Measurements from ENCODE around the gene MKNK1. TPM values are rescaled to one million over a fixed set of nuclear protein-coding genes. Genes with fewer than 3 reads are reported as not detected.
A peak's percentile ranks its signal among the peaks of the same experiment; 100 is the strongest.
"Not testable (repeated sequence)": the region's sequence is repeated elsewhere in the genome, so short reads cannot be mapped to it uniquely, and the experiment has no call there.

The MKNK1 gene
- total RNA-seq (10 to 100 TPM; 27.9 to 32.4 TPM), polyA plus RNA-seq (39.0 TPM)

DNA sequence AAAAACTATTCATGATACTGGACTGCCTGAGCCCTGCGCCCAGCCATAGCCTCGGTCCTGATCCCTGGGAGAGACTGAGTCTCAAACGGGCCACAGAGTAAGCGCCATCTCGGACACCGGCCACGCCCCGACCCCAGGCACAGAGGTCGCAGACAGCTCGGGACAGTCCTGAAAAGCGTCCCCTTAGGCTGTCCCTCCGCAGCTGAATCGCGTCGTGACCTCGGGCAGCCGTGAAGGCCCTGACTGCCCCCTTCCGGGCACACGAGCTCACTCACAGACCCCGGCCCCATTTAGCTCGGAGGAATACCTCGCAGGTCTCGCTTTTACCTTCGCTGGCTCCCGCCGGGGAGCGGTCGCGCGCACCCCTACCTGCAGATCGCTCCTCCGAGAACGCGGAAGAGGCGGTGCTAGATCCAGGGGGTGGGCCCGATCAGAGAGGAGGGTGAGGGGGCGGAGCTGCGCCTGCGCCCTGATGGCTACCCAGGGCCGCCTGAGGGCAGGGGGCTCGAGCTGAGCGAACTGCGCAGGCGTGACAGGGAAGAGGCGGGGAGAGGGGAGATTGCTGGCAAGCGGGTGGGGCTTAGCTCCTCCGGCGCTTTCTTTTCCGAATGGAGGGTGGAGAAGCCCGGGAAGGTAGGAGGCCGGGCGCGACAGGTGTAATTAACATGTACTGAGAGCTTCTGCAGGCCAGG is at the start of gene MKNK1:
Gene MKNK1, minus strand, starts transcription at position 411 of the 692 bp plus-strand sequence. CDS start 20,941 bp downstream, outside the sequence.
- Histone ChIP-seq H3K36me3 (ENCODE audit: insufficient read depth, low read length) (peaks cover 10% of the 10 kb centered on the region), H3K27ac (ENCODE audit: low read depth, low read length) (peak within 1 kb of the TSS; percentile 84), H3K27me3 (ENCODE audit: insufficient read depth, low read length, poor library complexity, severe bottlenecking) (no peaks in the 10 kb centered on the region), H3K4me1 (ENCODE audit: insufficient read depth, low read length) (peaks cover 38% of the 10 kb centered on the region), H3K4me3 (ENCODE audit: low read length) (peak within 1 kb of the TSS; percentile 95), H3K9me3 (ENCODE audit: low read length) (no peaks in the 10 kb centered on the region)
- ChIA-PET CTCF (interaction anchor here (1.0 to 2.5 kb wide), 11 partner anchors 8 to 121 kb away, joined by 3 to 8 read pairs (median 4); partner anchors contain the start of genes ATPAF1 and MOB3C), POLR2A (interaction anchor here (0.5 to 3.3 kb wide), 6 partner anchors 10 to 301 kb away, joined by 3 to 42 read pairs (median 5); partner anchors contain the start of genes ATPAF1 and MOB3C)
- Mint-ChIP-seq H3K27me3 (no peaks in the 10 kb centered on the region), H3K36me3 (peaks cover 0 to 28% (median 14%) of the 10 kb centered on the region in 3 donors), H3K4me3 (peak within 1 kb of the TSS; percentile 90 to 98 (median 92)), H3K4me1 (peaks cover 64 to 77% (median 75%) of the 10 kb centered on the region in 3 donors), H3K9me3 (no peaks in the 10 kb centered on the region), H3K27ac (peak within 1 kb of the TSS; percentile 86 to 98 (median 93))
- DNase-seq: peak; percentile 98 to 99 (median 99)

DNA sequence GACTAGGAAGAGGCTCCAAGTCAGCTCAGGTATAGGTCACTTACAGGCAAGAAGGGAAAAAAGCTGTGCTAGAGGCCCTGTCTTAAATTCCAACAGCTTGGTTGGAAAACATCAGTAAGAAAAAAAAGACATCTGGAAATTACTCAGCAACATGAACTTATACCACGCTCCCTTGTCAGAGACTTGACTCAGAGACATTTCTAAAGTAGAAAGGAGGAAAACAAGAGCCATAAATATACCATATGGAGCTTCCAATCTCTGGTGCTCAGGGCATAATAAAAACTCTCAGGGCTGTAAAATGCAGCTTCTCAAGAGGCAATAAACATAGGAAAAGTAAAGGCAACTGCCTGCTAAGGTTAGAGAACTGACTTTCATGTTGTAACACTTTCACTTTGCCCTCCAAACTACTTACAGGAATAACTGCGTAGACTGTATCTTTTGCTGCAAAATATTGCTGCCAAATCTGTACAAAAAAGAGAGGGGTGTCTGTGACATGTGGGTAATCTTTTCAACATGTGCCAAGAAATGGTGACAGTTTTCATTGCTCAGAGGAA is 49.4 kb upstream of the MKNK1 start:
- H3K36me3 Mint-ChIP-seq: peaks cover 49 to 85% (median 52%) of the 10 kb centered on the region in 3 donors
- POLR2A ChIA-PET: interaction anchor here (0.7 kb wide), 1 partner anchor 21 kb away, joined by 4 read pairs; no protein-coding TSS in a partner anchor

DNA sequence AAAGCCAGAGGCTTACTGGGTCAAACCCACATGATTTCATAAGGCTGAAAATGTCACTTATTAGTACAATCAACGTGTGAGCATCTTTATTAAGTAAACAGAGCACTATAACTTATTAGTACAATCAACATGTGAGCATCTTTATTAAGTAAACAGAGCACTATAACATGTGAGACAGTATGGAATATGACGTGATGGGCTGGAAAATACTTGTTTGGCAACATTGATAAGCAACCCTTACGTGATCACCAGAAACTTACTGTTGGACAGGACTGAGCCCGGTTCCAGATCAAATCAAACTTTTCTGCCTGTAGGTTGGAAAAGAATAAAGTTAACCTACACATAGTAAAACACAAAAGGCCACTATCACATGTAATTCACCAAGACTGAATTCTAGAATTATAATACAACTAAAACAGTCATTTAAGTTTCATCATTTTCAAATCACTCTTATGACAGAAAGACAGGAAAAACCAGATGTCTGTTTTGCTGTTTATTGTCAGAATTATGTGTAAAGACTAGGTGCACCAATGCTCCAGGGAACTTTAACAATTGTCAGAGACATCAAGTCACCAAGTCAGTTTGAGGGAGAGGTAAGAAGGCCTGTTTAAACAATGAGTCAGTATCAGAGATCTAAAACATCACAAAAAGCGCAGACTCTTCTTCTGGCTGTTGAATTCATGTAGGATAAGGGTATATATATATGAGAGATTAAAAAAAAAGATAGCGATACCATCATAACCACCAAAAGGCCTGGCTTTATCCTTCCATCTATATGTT is 48.4 kb upstream of the MKNK1 start:
- H3K27me3 ChIP-seq (ENCODE audit: insufficient read depth, low read length, poor library complexity, severe bottlenecking): no peaks in the 10 kb centered on the region
- Mint-ChIP-seq H3K9me3 (peaks cover 0 to 2% (median 2%) of the 10 kb centered on the region in 5 donors), H3K27ac (peak overlapping the region in 3 of 8 donors; percentile 12 to 71 (median 57)), H3K36me3 (peaks cover 47 to 80% (median 52%) of the 10 kb centered on the region in 3 donors), H3K4me3 (no peak overlapping the region), H3K27me3 (no peaks in the 10 kb centered on the region), H3K4me1 (peaks cover 0 to 4% (median 3%) of the 10 kb centered on the region in 3 donors)
- no peaks in the 10 kb centered on the region for H3K9me3 ChIP-seq (ENCODE audit: low read length)
- CTCF ChIA-PET: no interaction called here
- H3K27ac ChIP-seq (ENCODE audit: low read depth, low read length): no peak overlapping the region
- POLR2A ChIA-PET: no interaction called here
- DNase-seq: no peak
- H3K4me3 ChIP-seq (ENCODE audit: low read length): no peak overlapping the region
- no peaks in the 10 kb centered on the region for H3K4me1 ChIP-seq (ENCODE audit: insufficient read depth, low read length)
- peaks cover 21% of the 10 kb centered on the region for H3K36me3 ChIP-seq (ENCODE audit: insufficient read depth, low read length)

More for the DNA sequence above, 49.4 kb upstream of the MKNK1 start:
- peaks cover 0 to 4% (median 3%) of the 10 kb centered on the region in 3 donors for H3K4me1 Mint-ChIP-seq
- H3K27me3 ChIP-seq (ENCODE audit: insufficient read depth, low read length, poor library complexity, severe bottlenecking): no peaks in the 10 kb centered on the region
- peaks cover 21% of the 10 kb centered on the region for H3K36me3 ChIP-seq (ENCODE audit: insufficient read depth, low read length)
- no peak overlapping the region for H3K4me3 Mint-ChIP-seq
- no peaks in the 10 kb centered on the region for H3K9me3 ChIP-seq (ENCODE audit: low read length)
- no peak for DNase-seq
- H3K27ac ChIP-seq (ENCODE audit: low read depth, low read length): no peak overlapping the region
- H3K27me3 Mint-ChIP-seq: no peaks in the 10 kb centered on the region
- CTCF ChIA-PET: no interaction called here
- no peak overlapping the region for H3K4me3 ChIP-seq (ENCODE audit: low read length)
- H3K9me3 Mint-ChIP-seq: peaks cover 0 to 2% (median 2%) of the 10 kb centered on the region in 5 donors
- no peaks in the 10 kb centered on the region for H3K4me1 ChIP-seq (ENCODE audit: insufficient read depth, low read length)
- peak overlapping the region in 1 of 8 donors; percentile 12 for H3K27ac Mint-ChIP-seq

DNA sequence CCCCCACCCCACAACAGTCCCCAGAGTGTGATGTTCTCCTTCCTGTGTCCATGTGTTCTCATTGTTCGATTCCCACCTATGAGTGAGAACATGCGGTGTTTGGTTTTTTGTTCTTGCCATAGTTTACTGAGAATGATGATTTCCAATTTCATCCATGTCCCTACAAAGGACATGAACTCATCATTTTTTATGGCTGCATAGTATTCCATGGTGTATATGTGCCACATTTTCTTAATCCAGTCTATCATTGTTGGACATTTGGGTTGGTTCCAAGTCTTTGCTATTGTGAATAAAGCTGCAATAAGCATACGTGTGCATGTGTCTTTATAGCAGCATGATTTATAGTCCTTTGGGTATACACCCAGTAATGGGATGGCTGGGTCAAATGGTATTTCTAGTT is 47.1 kb upstream of the MKNK1 start:
- H3K4me3 Mint-ChIP-seq; H3K27ac Mint-ChIP-seq; H3K4me3 ChIP-seq (ENCODE audit: low read length); H3K27me3 Mint-ChIP-seq; DNase-seq; H3K9me3 ChIP-seq (ENCODE audit: low read length); H3K9me3 Mint-ChIP-seq; CTCF ChIA-PET; H3K4me1 Mint-ChIP-seq; H3K4me1 ChIP-seq (ENCODE audit: insufficient read depth, low read length); H3K27ac ChIP-seq (ENCODE audit: low read depth, low read length); POLR2A ChIA-PET; H3K27me3 ChIP-seq (ENCODE audit: insufficient read depth, low read length, poor library complexity, severe bottlenecking): not testable (repeated sequence)
- peaks cover 12% of the 10 kb centered on the region for H3K36me3 ChIP-seq (ENCODE audit: insufficient read depth, low read length)
- H3K36me3 Mint-ChIP-seq: peaks cover 45 to 78% (median 60%) of the 10 kb centered on the region in 3 donors

DNA sequence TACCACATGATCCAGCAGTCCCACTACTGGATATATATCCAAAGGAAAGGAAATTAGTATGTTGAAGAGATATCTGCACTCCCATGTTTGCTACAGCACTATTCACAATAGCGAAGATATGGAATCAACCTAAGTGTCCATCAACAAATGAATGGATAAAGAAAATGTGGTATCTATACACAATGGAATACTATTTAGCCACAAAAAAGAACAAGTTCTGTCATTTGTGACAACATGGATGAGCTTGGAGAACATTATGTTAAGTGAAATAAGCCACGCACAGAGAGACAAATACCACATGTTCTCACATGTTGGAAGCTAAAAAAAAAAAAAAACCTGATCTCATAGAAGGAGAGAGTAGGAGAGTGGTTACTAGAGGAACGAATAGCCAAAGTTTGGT is 46.4 kb upstream of the MKNK1 start:
- no peak for DNase-seq
- H3K27me3 ChIP-seq (ENCODE audit: insufficient read depth, low read length, poor library complexity, severe bottlenecking): no peaks in the 10 kb centered on the region
- no peaks in the 10 kb centered on the region for H3K4me1 ChIP-seq (ENCODE audit: insufficient read depth, low read length)
- H3K27ac Mint-ChIP-seq: no peak overlapping the region
- CTCF ChIA-PET: no interaction called here
- H3K9me3 Mint-ChIP-seq: peaks cover 0 to 2% (median 2%) of the 10 kb centered on the region in 5 donors
- H3K4me1 Mint-ChIP-seq: peaks cover 0 to 4% (median 3%) of the 10 kb centered on the region in 3 donors
- H3K36me3 ChIP-seq (ENCODE audit: insufficient read depth, low read length): peaks cover 5% of the 10 kb centered on the region
- H3K36me3 Mint-ChIP-seq: peaks cover 38 to 72% (median 53%) of the 10 kb centered on the region in 3 donors
- no peak overlapping the region for H3K27ac ChIP-seq (ENCODE audit: low read depth, low read length)
- no peak overlapping the region for H3K4me3 Mint-ChIP-seq
- no peaks in the 10 kb centered on the region for H3K27me3 Mint-ChIP-seq
- no peak overlapping the region for H3K4me3 ChIP-seq (ENCODE audit: low read length)
- POLR2A ChIA-PET: interaction anchor here (0.6 kb wide), 1 partner anchor 45 kb away, joined by 3 read pairs; no protein-coding TSS in a partner anchor
- H3K9me3 ChIP-seq (ENCODE audit: low read length): no peaks in the 10 kb centered on the region

DNA sequence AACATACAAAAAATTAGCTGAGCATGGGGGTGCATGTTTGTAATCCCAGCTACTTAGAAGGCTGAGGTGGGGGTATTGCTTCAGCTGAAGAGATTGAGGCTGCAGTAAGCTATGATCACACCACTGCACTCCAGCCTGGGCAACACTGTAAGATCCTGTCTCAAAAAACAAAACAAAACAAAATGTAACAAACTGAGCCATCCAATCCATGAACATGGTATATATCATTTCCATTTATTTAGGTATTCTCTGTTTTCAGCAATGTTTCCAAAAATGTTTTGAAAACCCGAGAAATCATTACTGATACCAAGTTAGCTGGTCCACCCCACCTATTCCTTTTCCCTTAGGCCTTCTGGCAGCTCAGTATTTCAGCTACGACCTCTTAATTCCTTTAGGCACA is 45.7 kb upstream of the MKNK1 start:
- H3K36me3 Mint-ChIP-seq: peaks cover 34 to 69% (median 46%) of the 10 kb centered on the region in 3 donors
- H3K4me1 Mint-ChIP-seq: peaks cover 0 to 4% (median 3%) of the 10 kb centered on the region in 3 donors
- Histone ChIP-seq H3K4me3 (ENCODE audit: low read length) (no peak overlapping the region), H3K36me3 (ENCODE audit: insufficient read depth, low read length) (no peaks in the 10 kb centered on the region), H3K4me1 (ENCODE audit: insufficient read depth, low read length) (no peaks in the 10 kb centered on the region), H3K27ac (ENCODE audit: low read depth, low read length) (no peak overlapping the region), H3K9me3 (ENCODE audit: low read length) (no peaks in the 10 kb centered on the region), H3K27me3 (ENCODE audit: insufficient read depth, low read length, poor library complexity, severe bottlenecking) (no peaks in the 10 kb centered on the region)
- ChIA-PET CTCF (no interaction called here), POLR2A (no interaction called here)
- H3K9me3 Mint-ChIP-seq: peaks cover 0 to 2% (median 2%) of the 10 kb centered on the region in 5 donors
- H3K4me3 Mint-ChIP-seq: no peak overlapping the region
- peak overlapping the region in 1 of 8 donors; percentile 5 for H3K27ac Mint-ChIP-seq
- no peaks in the 10 kb centered on the region for H3K27me3 Mint-ChIP-seq
- no peak for DNase-seq

DNA sequence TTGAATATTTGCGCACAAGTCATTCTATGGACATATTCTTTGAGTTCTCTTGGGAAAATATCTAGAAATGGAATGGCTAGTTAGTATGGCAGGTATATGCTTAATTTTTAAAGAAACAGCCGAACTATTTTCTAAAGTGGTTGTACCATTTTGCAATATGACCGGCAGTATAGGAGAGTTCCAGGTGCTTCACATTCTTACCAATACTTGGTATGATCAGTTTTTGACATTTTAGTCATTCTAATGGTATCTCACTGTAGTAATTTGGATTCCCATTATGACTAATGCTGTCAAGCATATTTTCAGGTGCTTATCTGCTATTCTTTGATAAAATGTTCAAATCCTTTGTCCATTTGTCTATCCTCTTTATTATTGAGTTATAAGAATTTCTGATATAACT is 43.5 kb upstream of the MKNK1 start:
- Histone ChIP-seq H3K9me3 (ENCODE audit: low read length) (no peaks in the 10 kb centered on the region), H3K27me3 (ENCODE audit: insufficient read depth, low read length, poor library complexity, severe bottlenecking) (no peaks in the 10 kb centered on the region), H3K4me3 (ENCODE audit: low read length) (no peak overlapping the region), H3K36me3 (ENCODE audit: insufficient read depth, low read length) (no peaks in the 10 kb centered on the region), H3K4me1 (ENCODE audit: insufficient read depth, low read length) (no peaks in the 10 kb centered on the region), H3K27ac (ENCODE audit: low read depth, low read length) (no peak overlapping the region)
- no peaks in the 10 kb centered on the region for H3K27me3 Mint-ChIP-seq
- peaks cover 21 to 60% (median 34%) of the 10 kb centered on the region in 3 donors for H3K36me3 Mint-ChIP-seq
- H3K9me3 Mint-ChIP-seq: peaks cover 0 to 2% (median 2%) of the 10 kb centered on the region in 5 donors
- no peak overlapping the region for H3K4me3 Mint-ChIP-seq
- peaks cover 0 to 2% (median 0%) of the 10 kb centered on the region in 3 donors for H3K4me1 Mint-ChIP-seq
- no peak overlapping the region for H3K27ac Mint-ChIP-seq
- POLR2A ChIA-PET: no interaction called here
- no peak for DNase-seq
- CTCF ChIA-PET: no interaction called here
